AG04449 (cell line): ENCODE data around the gene AMDHD1.

Source experiments
- CTCF ChIA-PET: fragments of 350-600 bp; formaldehyde crosslinking; extraction: SDS; loops from one replicate; lab custom pipeline; 2021; ENCODE audit warnings: antibody characterized with exemption; lab: Yijun Ruan, JAX
- POLR2A ChIA-PET: fragments of 400-600, 350-600 bp; formaldehyde crosslinking; extraction: SDS; loops from one replicate; lab custom pipeline; 2020; ENCODE audit warnings: antibody characterized with exemption, inconsistent platforms; lab: Yijun Ruan, JAX
- DNase-seq: peaks from one replicate; pipeline ENCODE4 v3.0.0-alpha.2; 2010; ENCODE audit warnings: low read depth, low spot score
- H3K4me3 ChIP-seq: 2 replicates; pipeline ENCODE4 v1.5.1; 2011; ENCODE audit warnings: low read depth, mild to moderate bottlenecking, control low read depth, low read length
- CTCF ChIP-seq: IDR thresholded peaks from one replicate; pipeline ENCODE4 v1.5.1; 2011; ENCODE audit warnings: mild to moderate bottlenecking, moderate library complexity, low read length, control low read depth, inconsistent platforms; ENCODE audit not compliant: insufficient read depth; ENCODE audit errors: missing control alignments

AMDHD1 gene

GRCh38 chr12:95943330-95943842 lies at the start of gene AMDHD1:
TSS of gene AMDHD1 (plus strand) at chr12:95943331. CDS start at chr12:95943399, 68 bp downstream.
- DNase-seq: no peak
- ChIA-PET POLR2A (no interaction called here), CTCF (interaction anchor here (0.9 to 5.3 kb wide), 8 partner anchors 10 to 95 kb away, joined by 3 to 37 read pairs (median 4); no protein-coding TSS in a partner anchor)
- TF ChIP-seq CTCF: peak; percentile 48
- peak within 1 kb of the TSS; percentile 71 for H3K4me3 ChIP-seq

GRCh38 chr12:95896846-95897245 lies 46.3 kb upstream of the AMDHD1 start:
- no peak for TF ChIP-seq CTCF
- ChIA-PET CTCF (interaction anchor here (1.2 kb wide), 1 partner anchor 21 kb away, joined by 4 read pairs; no protein-coding TSS in a partner anchor), POLR2A (no interaction called here)
- H3K4me3 ChIP-seq: no peak overlapping the region
- DNase-seq: no peak

GRCh38 chr12:95898081-95898480 lies 45.0 kb upstream of the AMDHD1 start:
- no peak for DNase-seq
- CTCF ChIA-PET: no interaction called here

GRCh38 chr12:95908573-95908972 lies 34.6 kb upstream of the AMDHD1 start:
- TF ChIP-seq CTCF: no peak
- no peak for DNase-seq
- no peak overlapping the region for H3K4me3 ChIP-seq
- ChIA-PET CTCF (interaction anchor here (3.0 kb wide), 1 partner anchor 10 kb away, joined by 9 read pairs; no protein-coding TSS in a partner anchor), POLR2A (no interaction called here)

More at GRCh38 chr12:95898081-95898480, 45.0 kb upstream of the AMDHD1 start:
- no peak overlapping the region for H3K4me3 ChIP-seq
- no peak for TF ChIP-seq CTCF
- POLR2A ChIA-PET: no interaction called here

GRCh38 chr12:95909871-95910270 lies 33.3 kb upstream of the AMDHD1 start:
- TF ChIP-seq CTCF: no peak
- no peak overlapping the region for H3K4me3 ChIP-seq
- ChIA-PET POLR2A (no interaction called here), CTCF (interaction anchor here (3.0 kb wide), 1 partner anchor 9 kb away, joined by 9 read pairs; no protein-coding TSS in a partner anchor)
- no peak for DNase-seq

GRCh38 chr12:95918194-95918993 lies 24.7 kb upstream of the AMDHD1 start:
- no peak for DNase-seq
- POLR2A ChIA-PET: interaction anchor here (0.6 kb wide), 1 partner anchor 597 kb away, joined by 6 read pairs; no protein-coding TSS in a partner anchor
- CTCF ChIA-PET: interaction anchor here (0.6 to 6.0 kb wide), 27 partner anchors 9 to 598 kb away, joined by 3 to 72 read pairs (median 4); partner anchors contain the start of genes AMDHD1 and CCDC38
- peak; percentile 75 for TF ChIP-seq CTCF
- no peak overlapping the region for H3K4me3 ChIP-seq
